Measurements from ENCODE around the gene SLC30A2. TPM values are rescaled to one million over a fixed set of nuclear protein-coding genes. Genes with fewer than 3 reads are reported as not detected.

The SLC30A2 gene
- total RNA-seq, 1 donor from 2014 or later, result not detected

DNA sequence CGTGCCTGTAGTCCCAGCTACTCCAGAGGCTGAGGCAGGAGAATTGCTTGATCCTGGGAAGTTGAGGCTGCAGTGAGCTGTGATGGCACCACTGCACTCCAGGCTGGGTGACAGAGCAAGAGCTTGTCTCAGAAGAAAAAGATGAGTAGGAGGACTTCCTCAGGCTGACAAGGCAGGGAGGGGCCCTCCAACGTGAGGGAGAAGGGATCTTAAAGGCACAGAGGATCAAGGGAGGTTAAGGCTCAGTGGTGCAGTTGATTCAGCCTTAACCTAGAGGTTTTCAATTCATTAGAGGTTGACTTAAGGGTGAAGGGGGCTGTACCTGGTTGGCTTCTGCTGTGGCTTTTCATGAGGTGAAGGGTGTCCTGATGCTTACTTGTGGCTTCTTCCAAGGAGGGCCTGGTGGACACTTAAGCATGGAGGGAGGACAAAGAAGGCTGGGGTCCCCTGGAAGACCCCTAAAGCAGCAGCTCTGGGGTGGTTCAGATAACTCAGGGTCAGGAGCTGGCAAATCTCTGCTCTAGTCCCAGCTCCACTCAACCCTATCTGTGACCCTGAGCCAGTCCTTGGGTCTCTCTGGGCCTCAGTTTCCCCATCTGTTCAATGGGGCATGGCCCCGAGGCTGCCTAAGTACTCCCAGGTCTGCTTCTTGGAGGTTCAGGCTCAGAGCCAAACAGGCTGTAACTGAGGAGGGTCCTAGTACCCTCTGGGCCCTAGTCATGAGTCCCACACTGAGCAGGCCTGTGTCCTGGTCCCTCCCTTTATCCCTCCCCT is 18.0 kb downstream of the SLC30A2 start:
- FAIRE-seq (no peak), DNase-seq (ENCODE audit: low spot score in 2 of 2) (no peak)

DNA sequence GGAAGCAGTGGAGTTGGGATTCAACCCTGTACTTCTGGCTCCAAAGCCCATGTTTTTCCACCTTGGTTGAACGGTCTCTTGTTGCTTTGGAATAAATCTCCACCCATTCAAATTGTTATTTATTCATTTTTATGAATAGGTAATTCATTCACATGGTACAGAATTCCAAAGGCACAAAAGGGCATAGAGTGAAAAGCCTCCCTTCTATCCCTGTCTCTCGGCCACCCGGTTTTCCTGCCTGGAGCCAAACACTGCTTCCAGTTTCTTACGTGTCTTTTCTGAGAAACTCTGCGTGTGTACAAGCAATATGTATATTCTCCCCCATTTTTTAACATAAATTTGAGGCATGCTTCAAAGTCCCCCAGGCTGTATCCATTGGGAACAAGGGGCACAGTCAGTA is 20.4 kb downstream of the SLC30A2 start:
- FAIRE-seq, result no peak

GRCh38 chr1:26025060-26025459 is 20.9 kb downstream of the SLC30A2 start:
- FAIRE-seq (no peak), DNase-seq (ENCODE audit: low spot score in 2 of 2) (no peak)

More for the DNA sequence above, 20.4 kb downstream of the SLC30A2 start:
- no peak for DNase-seq (ENCODE audit: low spot score in 2 of 2)

- no peak for FAIRE-seq
Measured at GRCh38 chr1:26023826-26024225, 22.1 kb downstream of the SLC30A2 start.

DNA sequence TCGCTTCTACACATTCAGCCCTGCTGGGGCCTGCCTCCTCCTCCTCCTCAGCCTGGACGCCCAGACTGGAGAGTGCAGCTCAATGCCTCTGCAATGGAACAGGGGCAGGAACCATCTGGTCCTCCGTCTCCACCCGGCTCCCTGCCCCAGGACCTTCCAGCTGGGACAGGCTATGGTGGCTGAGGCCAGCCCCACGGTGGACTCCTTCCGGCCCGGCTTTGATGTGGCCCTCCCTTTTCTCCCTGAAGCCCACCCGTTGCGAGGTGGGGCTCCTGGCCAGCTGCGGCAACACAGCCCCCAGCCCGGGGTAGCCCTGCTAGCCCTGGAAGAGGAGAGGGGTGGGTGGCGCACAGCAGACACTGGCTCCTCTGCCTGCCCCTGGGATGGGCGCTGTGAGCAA is 22.9 kb downstream of the SLC30A2 start:
- DNase-seq (ENCODE audit: low spot score in 2 of 2) (no peak), FAIRE-seq (no peak)

More at GRCh38 chr1:26023826-26024225, 22.1 kb downstream of the SLC30A2 start:
- DNase-seq (ENCODE audit: low spot score in 2 of 2), result no peak

- no peak for FAIRE-seq
- DNase-seq (ENCODE audit: low spot score in 2 of 2), result no peak
Measured at GRCh38 chr1:26022404-26022779, 23.5 kb downstream of the SLC30A2 start.

- DNase-seq (ENCODE audit: low spot score in 2 of 2) (peak in 1 of 2 donors; percentile 71), FAIRE-seq (no peak)
Measured at GRCh38 chr1:26021647-26022403, 24.1 kb downstream of the SLC30A2 start, which contains the start of gene EXTL1. Gene EXTL1 (plus strand): TSS chr1:26021775. CDS start chr1:26022647, 872 bp downstream.

- DNase-seq (ENCODE audit: low spot score in 2 of 2), result no peak
- FAIRE-seq, result no peak
Measured at GRCh38 chr1:26020941-26021646, 24.8 kb downstream of the SLC30A2 start.

DNA sequence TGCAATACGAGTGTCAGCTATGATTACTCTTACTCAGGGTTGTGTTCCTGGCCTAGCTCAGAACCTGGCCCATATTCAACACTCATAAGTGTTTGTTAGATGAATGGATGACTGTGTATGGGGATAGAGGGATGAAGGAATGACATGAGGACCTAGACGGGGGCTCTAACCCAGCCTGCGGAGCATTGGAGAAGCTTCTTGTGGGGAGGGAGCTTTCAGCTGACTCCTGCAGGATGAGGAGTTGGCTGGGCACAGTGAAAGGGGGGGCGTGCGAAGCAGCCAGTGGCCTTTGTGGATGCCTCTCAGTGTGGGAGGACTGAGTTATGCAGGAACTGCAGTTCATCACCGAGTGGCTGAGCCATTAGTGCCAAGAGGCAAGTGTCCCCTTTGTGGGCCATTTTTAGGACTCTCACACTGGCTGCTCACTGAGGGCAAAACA is 25.6 kb downstream of the SLC30A2 start:
- FAIRE-seq (no peak), DNase-seq (ENCODE audit: low spot score in 2 of 2) (no peak)

- FAIRE-seq (no peak), DNase-seq (ENCODE audit: low spot score in 2 of 2) (no peak)
Measured at GRCh38 chr1:26019641-26020315, 26.1 kb downstream of the SLC30A2 start.

- DNase-seq (ENCODE audit: low spot score in 2 of 2) (no peak), FAIRE-seq (no peak)
Measured at GRCh38 chr1:26017606-26018005, 28.3 kb downstream of the SLC30A2 start.

- FAIRE-seq (no peak), DNase-seq (ENCODE audit: low spot score in 2 of 2) (no peak)
Measured at GRCh38 chr1:26016953-26017545, 28.9 kb downstream of the SLC30A2 start.

GRCh38 chr1:26016258-26016952 is 29.5 kb downstream of the SLC30A2 start:
- no peak for FAIRE-seq
- no peak for DNase-seq (ENCODE audit: low spot score in 2 of 2)

GRCh38 chr1:26015358-26015757 is 30.6 kb downstream of the SLC30A2 start:
- DNase-seq (ENCODE audit: low spot score in 2 of 2) (no peak), FAIRE-seq (no peak)

- DNase-seq (ENCODE audit: low spot score in 2 of 2) (no peak), FAIRE-seq (no peak)
Measured at GRCh38 chr1:26014179-26014578, 31.7 kb downstream of the SLC30A2 start.

DNA sequence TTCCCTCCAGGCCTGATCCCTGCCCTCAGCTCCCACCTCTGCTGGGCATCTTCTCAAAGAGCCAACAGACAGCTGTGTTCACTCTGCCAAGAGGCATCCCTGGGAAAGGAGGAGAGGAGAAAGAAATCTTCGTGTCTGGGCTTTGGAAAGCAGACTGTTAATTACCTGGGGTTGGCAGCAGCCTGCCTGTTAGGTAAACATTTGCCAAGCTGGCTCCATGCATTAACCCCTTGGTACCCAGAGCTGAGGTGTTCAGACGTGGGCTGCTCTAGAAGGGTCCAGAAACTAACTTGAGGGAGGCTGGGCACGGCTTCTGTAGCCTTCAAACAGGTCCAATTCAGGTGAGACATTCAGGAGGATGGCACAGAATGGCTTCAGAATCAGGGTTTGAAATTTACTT is 33.1 kb downstream of the SLC30A2 start:
- DNase-seq (ENCODE audit: low spot score in 2 of 2), result no peak
- FAIRE-seq, result no peak

DNA sequence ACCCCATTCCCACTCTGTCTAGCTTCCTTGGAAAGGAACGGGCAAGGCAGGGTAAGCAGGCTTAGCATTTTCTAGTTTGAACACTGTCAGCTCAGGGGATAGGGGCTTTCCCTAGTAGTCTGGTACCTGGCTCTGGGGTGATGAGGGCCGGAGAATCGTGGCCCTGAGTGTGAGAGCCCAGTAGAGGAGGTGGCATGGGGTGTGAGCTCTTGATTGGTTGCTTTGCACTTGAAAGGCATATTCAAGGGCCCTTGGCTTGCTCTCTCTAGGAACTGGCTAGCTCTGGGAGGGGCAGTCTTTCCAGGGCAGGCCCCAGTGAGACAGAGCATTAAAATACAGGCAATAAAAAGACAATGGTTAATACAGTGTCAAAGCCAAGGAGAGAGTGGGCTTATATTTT is 35.1 kb downstream of the SLC30A2 start:
- FAIRE-seq (no peak), DNase-seq (ENCODE audit: low spot score in 2 of 2) (no peak)

- DNase-seq (ENCODE audit: low spot score in 2 of 2) (no peak), FAIRE-seq (no peak)
Measured at GRCh38 chr1:26009796-26010447, 36.0 kb downstream of the SLC30A2 start.

- DNase-seq (ENCODE audit: low spot score in 2 of 2), result no peak
- no peak for FAIRE-seq
Measured at GRCh38 chr1:26006710-26007109, 39.2 kb downstream of the SLC30A2 start.

Measured in frontal cortex (tissue), 4 donors.